Esophagus squamous epithelium (tissue), 5 donors: ENCODE measurements around the gene TRIM24. TPM values are rescaled to one million over a fixed set of nuclear protein-coding genes. Genes with fewer than 3 reads are reported as not detected.
"Not testable (repeated sequence)": the region's sequence is repeated elsewhere in the genome, so short reads cannot be mapped to it uniquely, and the experiment has no call there.

Experiments
- DNase-seq: peaks from one replicate; lab custom pipeline; 2025; lab: John Stamatoyannopoulos, UW
- H3K27ac ChIP-seq, 4 donors: fragments of 200-600 bp; sonication (generic); one replicate each; pipeline ENCODE4 v1.5.1; 2016 to 2019; ENCODE audit warnings: mild to moderate bottlenecking in 1 of 4
- H3K27me3 ChIP-seq, 4 donors: fragments of 200-600 bp; sonication (generic); 1 replicate in 3 of 4; 2 replicates in 1 of 4; pipeline versions ENCODE4 v1.5.1 to v1.6.0; 2017 to 2021; ENCODE audit warnings: antibody characterized with exemption in 1 of 4
- H3K36me3 ChIP-seq, 3 donors: fragments of 200-600 bp; sonication (generic); one replicate each; pipeline ENCODE4 v1.5.1; 2016 to 2019
- H3K4me1 ChIP-seq, 3 donors: fragments of 200-600 bp; sonication (generic); one replicate each; pipeline ENCODE4 v1.5.1; 2017 to 2019
- H3K4me3 ChIP-seq, 4 donors: fragments of 200-600 bp; sonication (generic); 1 replicate in 3 of 4; 2 replicates in 1 of 4; pipeline ENCODE4 v1.5.1; 2016 to 2019; ENCODE audit warnings: mild to moderate bottlenecking in 2 of 4, moderate library complexity in 1 of 4
- H3K9me3 ChIP-seq, 3 donors: fragments of 200-600 bp; sonication (generic); one replicate each; pipeline ENCODE4 v1.5.1; 2016 to 2019
- CTCF ChIP-seq, 6 experiments: fragments of 450-650 bp in 4 of 6; fragments of 200-600 bp in 2 of 6; sonication (generic) in 2 of 6; IDR thresholded peaks; one replicate each; pipeline ENCODE4 v1.5.1; 2016 to 2019; ENCODE audit warnings: antibody characterized with exemption in 6 of 6, mild to moderate bottlenecking in 4 of 6, moderate library complexity in 4 of 6
- POLR2A ChIP-seq, 4 donors: fragments of 450-650 bp; IDR thresholded peaks; one replicate each; pipeline ENCODE4 v1.6.1; 2017; ENCODE audit warnings: antibody characterized with exemption in 4 of 4, mild to moderate bottlenecking in 4 of 4, moderate library complexity in 3 of 4
- WGBS, 2 donors: methylation state at CpG; one replicate each; pipeline ENCODE4 v1.1.5; 2018; 5-methylcytosine and 5-hydroxymethylcytosine counted together
- intact Hi-C: fragments of 100-400 bp; cut with DNase I; formaldehyde crosslinking; loops from one replicate; pipeline ENCODE4 v1.15.0; 2022
- total RNA-seq, 4 donors: library from RNA; depleted of rRNA; stranded (reverse); fragments of >200 nt; gene quantifications; one replicate each; pipeline ENCODE4 v1.1.0, GENCODE V29; 2016
- donor health status: DM: yes; HTN: yes; CAD: no.

Gene TRIM24
- 10 to 100 TPM in 3 of 4 donors, 1 to 10 TPM in 1; 8.3 to 17.5 (median 15.0) TPM for total RNA-seq

GRCh38 chr7:138460176-138460648, at the start of gene TRIM24:
Gene TRIM24, plus strand, starts transcription at chr7:138460259. Its CDS starts 290 bp downstream, at chr7:138460549.
- H3K4me1 ChIP-seq, result peaks cover 4 to 31% (median 7%) of the 10 kb centered on the region in 3 donors
- no peaks in the 10 kb centered on the region for H3K36me3 ChIP-seq
- peak within 1 kb of the TSS; percentile 92 to 98 (median 96) for H3K27ac ChIP-seq
- H3K27me3 ChIP-seq, result no peaks in the 10 kb centered on the region
- WGBS, 2 donors, result 0% methylated on average over 6 of the region's 59 CpGs; no CpG with 5 or more reads in 1 of the 2 donors
- intact Hi-C loops, result no loop called here
- peak within 1 kb of the TSS; percentile 69 to 92 (median 80) for H3K4me3 ChIP-seq
- DNase-seq, result no peak
- no peaks in the 10 kb centered on the region for H3K9me3 ChIP-seq
- no peak for TF ChIP-seq CTCF (IDR thresholded peaks at IDR 0.05)
- TF ChIP-seq POLR2A (IDR thresholded peaks at IDR 0.05), result peak in 3 of 4 donors; percentile 65 to 95 (median 93)

GRCh38 chr7:138412077-138412476, 48.0 kb upstream of the TRIM24 start:
- H3K27me3 ChIP-seq, H3K4me1 ChIP-seq, H3K36me3 ChIP-seq, H3K9me3 ChIP-seq, intact Hi-C loops, DNase-seq, H3K27ac ChIP-seq, H3K4me3 ChIP-seq: not testable (repeated sequence)
- 76 to 84% methylated on average over 3 of the region's 3 CpGs for WGBS, 2 donors

- H3K27ac ChIP-seq, H3K4me1 ChIP-seq, H3K4me3 ChIP-seq, intact Hi-C loops, H3K36me3 ChIP-seq, H3K9me3 ChIP-seq, DNase-seq, H3K27me3 ChIP-seq: not testable (repeated sequence)
- 84 to 90% methylated on average over 6 of the region's 6 CpGs for WGBS, 2 donors
Measured at GRCh38 chr7:138412921-138413320, 47.1 kb upstream of the TRIM24 start.

- TF ChIP-seq POLR2A (IDR thresholded peaks at IDR 0.05) (no peak), CTCF (IDR thresholded peaks at IDR 0.05) (no peak)
- Histone ChIP-seq H3K4me3 (no peak overlapping the region), H3K4me1 (no peaks in the 10 kb centered on the region), H3K27me3 (no peaks in the 10 kb centered on the region), H3K9me3 (no peaks in the 10 kb centered on the region), H3K36me3 (no peaks in the 10 kb centered on the region), H3K27ac (no peak overlapping the region)
- WGBS, 2 donors, result 37 to 51% methylated on average over 3 of the region's 3 CpGs
- intact Hi-C loops, result no loop called here
- no peak for DNase-seq
Measured at GRCh38 chr7:138417078-138417700, 42.9 kb upstream of the TRIM24 start.

GRCh38 chr7:138417764-138418163, 42.3 kb upstream of the TRIM24 start:
- no peak for DNase-seq
- intact Hi-C loops, result no loop called here
- TF ChIP-seq CTCF (IDR thresholded peaks at IDR 0.05) (no peak), POLR2A (IDR thresholded peaks at IDR 0.05) (no peak)
- H3K27ac ChIP-seq, result no peak overlapping the region
- no peaks in the 10 kb centered on the region for H3K36me3 ChIP-seq
- no peaks in the 10 kb centered on the region for H3K9me3 ChIP-seq
- H3K4me1 ChIP-seq, result no peaks in the 10 kb centered on the region
- no peak overlapping the region for H3K4me3 ChIP-seq
- H3K27me3 ChIP-seq, result no peaks in the 10 kb centered on the region
- WGBS, 2 donors, result 31 to 41% methylated on average over 1 of the region's 1 CpG

- DNase-seq, H3K36me3 ChIP-seq, H3K9me3 ChIP-seq, H3K27me3 ChIP-seq, H3K4me1 ChIP-seq, H3K27ac ChIP-seq, H3K4me3 ChIP-seq, intact Hi-C loops: not testable (repeated sequence)
- WGBS, 2 donors, result 36 to 40% methylated on average over 1 of the region's 1 CpG
Measured at GRCh38 chr7:138418403-138418802, 41.7 kb upstream of the TRIM24 start.
